B cell (primary cell): ENCODE data around the gene CMIP. TPM values are rescaled to one million over a fixed set of nuclear protein-coding genes. Genes with fewer than 3 reads are reported as not detected.
A peak's percentile ranks its signal among the peaks of the same experiment; 100 is the strongest.

Experiments
- ATAC-seq: fragments of 200-7000 bp; cut with Tn5 transposase; one replicate; pipeline ENCODE4 v1.10.0; 2021; ENCODE audit warnings: low read depth, mild to moderate bottlenecking, moderate number of reproducible peaks, moderate library complexity
- CTCF ChIA-PET: fragments of 350-600 bp; sonication (Branson Sonifier 250); formaldehyde crosslinking; loops from one replicate; lab custom pipeline; 2021; ENCODE audit warnings: antibody characterized with exemption, inconsistent platforms; lab: Charles Lee
- POLR2A ChIA-PET: fragments of 350-600 bp; sonication (Branson Sonifier 250); formaldehyde crosslinking; loops from one replicate; lab custom pipeline; 2021; ENCODE audit warnings: antibody characterized with exemption; lab: Charles Lee
- DNase-seq: peaks from one replicate; pipeline ENCODE4 v3.0.0; 2013
- H2AFZ ChIP-seq: 2 replicates; pipeline ENCODE4 v1.6.1; 2012; ENCODE audit warnings: mild to moderate bottlenecking, low read depth, low read length; ENCODE audit not compliant: insufficient read depth, poor library complexity, severe bottlenecking
- H3K27ac ChIP-seq, 2 donors: 1 replicate in 1 of 2; 2 replicates in 1 of 2; pipeline ENCODE4 v1.5.1; 2012 to 2013; ENCODE audit warnings: low read length in 2 of 2, mild to moderate bottlenecking in 2 of 2, moderate library complexity in 1 of 2
- H3K27me3 ChIP-seq, 4 experiments: fragments of 200-600 bp in 1 of 4; sonication (generic) in 1 of 4; replicated peaks in 1 of 4; 1 replicate in 2 of 4; 2 replicates in 2 of 4; pipeline versions ENCODE4 v1.6.1 to v1.7.0; 2013 to 2016; ENCODE audit warnings: low read length in 3 of 4, mild to moderate bottlenecking in 2 of 4, mixed read lengths in 1 of 4, moderate library complexity in 1 of 4; ENCODE audit not compliant: insufficient read depth in 4 of 4, control insufficient read depth in 3 of 4; ENCODE audit errors: control extremely low read depth in 1 of 4
- H3K36me3 ChIP-seq, 2 experiments: replicated peaks in 1 of 2; 1 replicate in 1 of 2; 2 replicates in 1 of 2; pipeline versions ENCODE4 v1.6.1 to v1.7.1; 2013; ENCODE audit warnings: low read length in 1 of 2; ENCODE audit not compliant: insufficient read depth in 2 of 2, control insufficient read depth in 1 of 2; ENCODE audit errors: control extremely low read depth in 1 of 2, extremely low read depth in 1 of 2
- H3K4me1 ChIP-seq, 2 donors: fragments of 200-600 bp in 1 of 2; sonication (generic) in 1 of 2; 1 replicate in 1 of 2; 2 replicates in 1 of 2; pipeline versions ENCODE4 v1.5.1 to v1.6.1; 2013 to 2017; ENCODE audit warnings: low read length in 2 of 2; ENCODE audit not compliant: control insufficient read depth in 2 of 2, insufficient read depth in 2 of 2
- H3K4me2 ChIP-seq: replicated peaks from 2 replicates; pipeline ENCODE3; 2012; ENCODE audit warnings: mild to moderate bottlenecking, low read depth, low read length; ENCODE audit not compliant: poor library complexity, severe bottlenecking
- H3K4me3 ChIP-seq, 5 experiments: fragments of 200-600 bp in 1 of 5; sonication (generic) in 1 of 5; 1 replicate in 3 of 5; 2 replicates in 2 of 5; pipeline versions ENCODE4 v1.5.1 to v1.7.0; 2011 to 2016; ENCODE audit warnings: low read length in 4 of 5, mild to moderate bottlenecking in 4 of 5, low read depth in 2 of 5, control low read depth in 1 of 5, moderate library complexity in 1 of 5; ENCODE audit not compliant: insufficient read depth in 1 of 5; ENCODE audit errors: control extremely low read depth in 1 of 5, extremely low read depth in 1 of 5
- H3K79me2 ChIP-seq: fragments of 200-600 bp; sonication (generic); one replicate; pipeline ENCODE4 v1.6.0; 2016; ENCODE audit warnings: low read length; ENCODE audit not compliant: control insufficient read depth, insufficient read depth
- H3K9ac ChIP-seq: fragments of 200-600 bp; sonication (generic); 2 replicates; pipeline ENCODE4 v1.6.1; 2017; ENCODE audit warnings: mild to moderate bottlenecking, low read length, moderate library complexity
- H3K9me3 ChIP-seq, 3 donors: one replicate each; pipeline versions ENCODE4 v1.6.1 to v1.7.1; 2013; ENCODE audit warnings: low read length in 2 of 3; ENCODE audit not compliant: control insufficient read depth in 2 of 3, insufficient read depth in 1 of 3; ENCODE audit errors: control extremely low read depth in 1 of 3
- H4K20me1 ChIP-seq: 2 replicates; pipeline ENCODE4 v1.6.0; 2012; ENCODE audit warnings: mild to moderate bottlenecking, low read length; ENCODE audit not compliant: insufficient read depth, control insufficient read depth, poor library complexity, severe bottlenecking
- H3K27ac Mint-ChIP-seq: one replicate; pipeline ENCODE4 v1.8.0; 2021; ENCODE audit warnings: mixed read lengths
- H3K27me3 Mint-ChIP-seq: one replicate; pipeline ENCODE4 v1.8.0; 2021; ENCODE audit warnings: mixed read lengths
- H3K4me1 Mint-ChIP-seq: one replicate; pipeline ENCODE4 v1.8.0; 2021; ENCODE audit warnings: mixed read lengths
- H3K4me3 Mint-ChIP-seq: one replicate; pipeline ENCODE4 v1.8.0; 2021; ENCODE audit warnings: mixed read lengths
- H3K9me3 Mint-ChIP-seq: one replicate; pipeline ENCODE4 v1.8.0; 2022; ENCODE audit warnings: mixed read lengths; ENCODE audit not compliant: insufficient read depth
- EZH2 ChIP-seq: IDR thresholded peaks from 2 replicates; pipeline ENCODE4 v1.6.1; 2012; ENCODE audit warnings: borderline replicate concordance, low read depth, mild to moderate bottlenecking, moderate library complexity, low read length; ENCODE audit not compliant: insufficient read depth, poor library complexity, severe bottlenecking
- WGBS: methylation state at CpG from one replicate; pipeline ENCODE4 v1.1.5; 2013; ENCODE audit warnings: missing lambda C conversion rate; ENCODE audit not compliant: insufficient coverage; 5-methylcytosine and 5-hydroxymethylcytosine counted together
- intact Hi-C: fragments of 100-400 bp; cut with micrococcal nuclease; formaldehyde crosslinking; loops from one replicate; pipeline ENCODE4 v1.10.0; 2022
- polyA plus RNA-seq: library from polyadenylated mRNA; depleted of rRNA; stranded (reverse); fragments of >200 nt; gene quantifications from 2 replicates; pipeline ENCODE4 v1.2.3, GENCODE V29; 2012
- total RNA-seq, 2 donors: library from RNA; stranded (reverse); fragments of 120-200 nt in 1 of 2; gene quantifications; 1 replicate in 1 of 2; 2 replicates in 1 of 2; pipeline versions ENCODE4 v1.2.3 to v1.2.4, GENCODE V29; 2013 to 2022
- TF ChIP-seq, protein P1 (sequence below): fragments of 200-600 bp; IDR thresholded peaks from one replicate; pipeline ENCODE4 v1.8.0; 2022; ENCODE audit warnings: antibody characterized with exemption, mild to moderate bottlenecking

The CMIP gene
- total and polyA plus RNA-seq, 2 donors (not counting 1 experiment from before 2014, with no cell fraction given) = 27.1 to 155 TPM

- 94% methylated on average over 10 of the region's 10 CpGs for WGBS
- Histone ChIP-seq H3K27me3 (no peaks in the 10 kb centered on the region), H3K27ac (no peak overlapping the region), H3K4me1 (peaks cover 45 to 61% of the 10 kb centered on the region in 2 donors), H3K4me3 (no peak overlapping the region), H3K4me2 (no peak overlapping the region), H3K9ac (no peak overlapping the region), H3K36me3 (peaks cover 0 to 17% of the 10 kb centered on the region in 2 experiments), H3K79me2 (peaks cover 100% of the 10 kb centered on the region), H2AFZ (no peak overlapping the region), H4K20me1 (peaks cover 61% of the 10 kb centered on the region), H3K9me3 (no peaks in the 10 kb centered on the region)
- no peak for DNase-seq
- ChIA-PET POLR2A (no interaction called here), CTCF (interaction anchor here (0.6 to 1.4 kb wide), 3 partner anchors 21 to 91 kb away, joined by 3 read pairs; no protein-coding TSS in a partner anchor)
- no peak overlapping the region for H3K4me3 Mint-ChIP-seq
- TF ChIP-seq EZH2 = no peak
- TF ChIP-seq, protein P1, sequence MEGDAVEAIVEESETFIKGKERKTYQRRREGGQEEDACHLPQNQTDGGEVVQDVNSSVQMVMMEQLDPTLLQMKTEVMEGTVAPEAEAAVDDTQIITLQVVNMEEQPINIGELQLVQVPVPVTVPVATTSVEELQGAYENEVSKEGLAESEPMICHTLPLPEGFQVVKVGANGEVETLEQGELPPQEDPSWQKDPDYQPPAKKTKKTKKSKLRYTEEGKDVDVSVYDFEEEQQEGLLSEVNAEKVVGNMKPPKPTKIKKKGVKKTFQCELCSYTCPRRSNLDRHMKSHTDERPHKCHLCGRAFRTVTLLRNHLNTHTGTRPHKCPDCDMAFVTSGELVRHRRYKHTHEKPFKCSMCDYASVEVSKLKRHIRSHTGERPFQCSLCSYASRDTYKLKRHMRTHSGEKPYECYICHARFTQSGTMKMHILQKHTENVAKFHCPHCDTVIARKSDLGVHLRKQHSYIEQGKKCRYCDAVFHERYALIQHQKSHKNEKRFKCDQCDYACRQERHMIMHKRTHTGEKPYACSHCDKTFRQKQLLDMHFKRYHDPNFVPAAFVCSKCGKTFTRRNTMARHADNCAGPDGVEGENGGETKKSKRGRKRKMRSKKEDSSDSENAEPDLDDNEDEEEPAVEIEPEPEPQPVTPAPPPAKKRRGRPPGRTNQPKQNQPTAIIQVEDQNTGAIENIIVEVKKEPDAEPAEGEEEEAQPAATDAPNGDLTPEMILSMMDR = no peak
- ATAC-seq = no peak
- no peaks in the 10 kb centered on the region for H3K9me3 Mint-ChIP-seq
- no peak overlapping the region for H3K27ac Mint-ChIP-seq
- H3K4me1 Mint-ChIP-seq = peaks cover 80% of the 10 kb centered on the region
- no peaks in the 10 kb centered on the region for H3K27me3 Mint-ChIP-seq
- intact Hi-C loops = no loop called here
These were observed 49.8 kb downstream of the CMIP start for GRCh38 chr16:81494434-81494806.

DNA sequence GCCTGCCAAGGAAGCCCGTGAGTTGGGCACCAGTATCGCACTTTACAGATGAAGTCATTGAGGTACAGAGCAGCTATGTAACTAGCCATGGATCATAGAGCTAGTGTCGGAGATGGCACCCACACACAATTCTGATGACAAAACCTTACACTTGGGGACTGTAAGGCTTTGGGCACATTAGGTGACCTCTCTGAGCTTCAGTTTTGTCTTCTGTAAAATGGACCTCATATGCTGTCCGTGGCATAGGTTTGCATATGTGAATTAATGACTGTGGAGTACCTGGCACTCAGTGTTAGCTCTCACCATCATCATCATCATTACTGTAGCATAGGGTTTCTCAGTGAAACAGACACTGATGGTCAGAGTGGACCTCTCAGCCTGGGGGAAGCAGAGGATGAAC is 50.3 kb downstream of the CMIP start:
- no peak overlapping the region for H2AFZ ChIP-seq
- peaks cover 45 to 61% of the 10 kb centered on the region in 2 donors for H3K4me1 ChIP-seq
- peaks cover 0 to 17% of the 10 kb centered on the region in 2 experiments for H3K36me3 ChIP-seq
- 100% methylated on average over 3 of the region's 4 CpGs for WGBS
- Mint-ChIP-seq H3K27ac (peak overlapping the region; percentile 15), H3K27me3 (no peaks in the 10 kb centered on the region), H3K9me3 (no peaks in the 10 kb centered on the region), H3K4me3 (no peak overlapping the region), H3K4me1 (peaks cover 80% of the 10 kb centered on the region)
- intact Hi-C loops = no loop called here
- CTCF ChIA-PET = interaction anchor here (1.4 kb wide), 1 partner anchor 91 kb away, joined by 3 read pairs; no protein-coding TSS in a partner anchor
- ATAC-seq = no peak
- H3K27ac ChIP-seq = peak overlapping the region in 1 of 2 donors; percentile 31
- peaks cover 59% of the 10 kb centered on the region for H4K20me1 ChIP-seq
- TF ChIP-seq, protein P1 = no peak
- TF ChIP-seq EZH2 = no peak
- H3K9me3 ChIP-seq = no peaks in the 10 kb centered on the region
- no peak for DNase-seq
- POLR2A ChIA-PET = interaction anchor here (0.9 kb wide), 1 partner anchor 14 kb away, joined by 3 read pairs; no protein-coding TSS in a partner anchor
- peak overlapping the region; percentile 43 for H3K4me2 ChIP-seq
- no peak overlapping the region for H3K9ac ChIP-seq
- H3K4me3 ChIP-seq = no peak overlapping the region
- peaks cover 100% of the 10 kb centered on the region for H3K79me2 ChIP-seq
- H3K27me3 ChIP-seq = no peaks in the 10 kb centered on the region
